PC-3 (cell line): Measurements from ENCODE around the gene DEPP1.

Experiments
- CTCF ChIP-seq: fragments of 300-600 bp; sonication (generic); conservative IDR thresholded peaks from 2 replicates; pipeline ENCODE4 v1.5.1; 2017; ENCODE audit warnings: antibody characterized with exemption, low read depth, mild to moderate bottlenecking, low read length
- EZH2 ChIP-seq: fragments of 300-600 bp; sonication (generic); IDR thresholded peaks from one replicate; pipeline ENCODE4 v1.6.1; 2017; ENCODE audit warnings: antibody characterized with exemption, mild to moderate bottlenecking, low read length; ENCODE audit not compliant: unreplicated experiment

- TF ChIP-seq CTCF (no peak), EZH2 (no peak)
Observed at GRCh38 chr10:44997105-44997748, 18.6 kb upstream of the DEPP1 start.
